Mesenchymal stem cell (in vitro differentiated cells and primary cell): Measurements from ENCODE around the gene GRM7.

Experiments
- DNase-seq: peaks from one replicate; pipeline ENCODE4 v3.0.0-alpha.2; 2013
- H2AFZ ChIP-seq: one replicate; pipeline ENCODE4 v1.6.1; 2013; ENCODE audit warnings: low read depth, mild to moderate bottlenecking, control low read depth, inconsistent platforms, low read length, moderate library complexity
- H2AK5ac ChIP-seq: 2 replicates; pipeline ENCODE4 v1.6.1; 2013; ENCODE audit warnings: low read length, moderate library complexity, mild to moderate bottlenecking, inconsistent platforms; ENCODE audit not compliant: severe bottlenecking
- H2BK120ac ChIP-seq: one replicate; pipeline ENCODE4 v1.6.1; 2013; ENCODE audit warnings: low read depth, mild to moderate bottlenecking, inconsistent platforms, low read length, moderate library complexity
- H2BK12ac ChIP-seq, 2 experiments: one replicate each; pipeline ENCODE4 v1.6.1; 2013; ENCODE audit warnings: inconsistent platforms in 2 of 2, low read length in 2 of 2, mild to moderate bottlenecking in 2 of 2, moderate library complexity in 2 of 2, control low read depth in 1 of 2
- H2BK15ac ChIP-seq: one replicate; pipeline ENCODE4 v1.6.1; 2013; ENCODE audit warnings: mild to moderate bottlenecking, low read depth, inconsistent platforms; ENCODE audit not compliant: poor library complexity, severe bottlenecking
- H2BK5ac ChIP-seq: 2 replicates; pipeline ENCODE4 v1.6.1; 2013; ENCODE audit warnings: low read depth, mild to moderate bottlenecking, low read length, control low read depth, inconsistent platforms; ENCODE audit not compliant: poor library complexity, severe bottlenecking
- H3K14ac ChIP-seq, 2 experiments: one replicate each; pipeline ENCODE4 v1.6.1; 2013; ENCODE audit warnings: inconsistent platforms in 2 of 2, low read length in 2 of 2, control low read depth in 1 of 2, mild to moderate bottlenecking in 1 of 2, moderate library complexity in 1 of 2
- H3K18ac ChIP-seq, 2 experiments: one replicate each; pipeline ENCODE4 v1.6.1; 2013; ENCODE audit warnings: inconsistent platforms in 2 of 2, low read length in 2 of 2, control low read depth in 1 of 2, low read depth in 1 of 2, mild to moderate bottlenecking in 1 of 2
- H3K23ac ChIP-seq, 2 experiments: one replicate each; pipeline ENCODE4 v1.6.1; 2013; ENCODE audit warnings: inconsistent platforms in 2 of 2, low read length in 2 of 2, mild to moderate bottlenecking in 2 of 2, moderate library complexity in 2 of 2, control low read depth in 1 of 2
- H3K27ac ChIP-seq: 2 replicates; pipeline ENCODE4 v1.5.1; 2013; ENCODE audit warnings: mild to moderate bottlenecking, moderate library complexity, low read length, control low read depth, inconsistent platforms; ENCODE audit not compliant: poor library complexity, severe bottlenecking
- H3K27me3 ChIP-seq, 2 experiments: 2 replicates each; pipeline versions ENCODE4 v1.6.1 to v1.7.0; 2013; ENCODE audit warnings: low read length in 2 of 2, mild to moderate bottlenecking in 2 of 2, moderate library complexity in 2 of 2, control low read depth in 1 of 2, inconsistent platforms in 1 of 2; ENCODE audit not compliant: control insufficient read depth in 1 of 2, insufficient read depth in 1 of 2
- H3K36me3 ChIP-seq, 2 experiments: 2 replicates each; pipeline versions ENCODE4 v1.6.1 to v1.7.0; 2013; ENCODE audit warnings: low read length in 2 of 2, control low read depth in 1 of 2, inconsistent platforms in 1 of 2, low read depth in 1 of 2, mild to moderate bottlenecking in 1 of 2; ENCODE audit not compliant: insufficient read depth in 2 of 2, control insufficient read depth in 1 of 2
- H3K4ac ChIP-seq, 2 experiments: one replicate each; pipeline ENCODE4 v1.6.1; 2013; ENCODE audit warnings: inconsistent platforms in 2 of 2, low read length in 2 of 2, mild to moderate bottlenecking in 2 of 2, moderate library complexity in 2 of 2, control low read depth in 1 of 2, low read depth in 1 of 2
- H3K4me1 ChIP-seq: 2 replicates; pipeline ENCODE4 v1.6.1; 2013; ENCODE audit warnings: low read depth, low read length, control low read depth; ENCODE audit not compliant: control insufficient read depth, insufficient read depth
- H3K4me2 ChIP-seq: 2 replicates; pipeline ENCODE4 v1.6.1; 2013; ENCODE audit warnings: low read length, mild to moderate bottlenecking, inconsistent platforms; ENCODE audit not compliant: poor library complexity, severe bottlenecking
- H3K4me3 ChIP-seq, 2 experiments: 2 replicates each; pipeline versions ENCODE4 v1.5.1 to v1.7.0; 2013; ENCODE audit warnings: low read length in 2 of 2, mild to moderate bottlenecking in 2 of 2, control low read depth in 1 of 2, low read depth in 1 of 2; ENCODE audit not compliant: insufficient read depth in 1 of 2
- H3K79me1 ChIP-seq: replicated peaks from 2 replicates; pipeline ENCODE4 v1.6.1; 2013; ENCODE audit warnings: mild to moderate bottlenecking, control low read depth, low read length, inconsistent platforms; ENCODE audit not compliant: poor library complexity, severe bottlenecking
- H3K9ac ChIP-seq: 2 replicates; pipeline ENCODE4 v1.7.0; 2013; ENCODE audit warnings: mild to moderate bottlenecking, low read length, moderate library complexity
- H3K9me3 ChIP-seq: 2 replicates; pipeline ENCODE4 v1.7.0; 2013; ENCODE audit warnings: mild to moderate bottlenecking, low read length; ENCODE audit not compliant: control insufficient read depth
- H4K8ac ChIP-seq: one replicate; pipeline ENCODE4 v1.6.1; 2013; ENCODE audit warnings: inconsistent platforms, mild to moderate bottlenecking, low read length, moderate library complexity
- H4K91ac ChIP-seq: one replicate; pipeline ENCODE4 v1.6.1; 2013; ENCODE audit warnings: mild to moderate bottlenecking, low read length, inconsistent platforms
- WGBS: methylation state at CpG from one replicate; pipeline ENCODE4 v1.1.7; 2013; ENCODE audit warnings: mixed read lengths; 5-methylcytosine and 5-hydroxymethylcytosine counted together

The GRM7 gene

DNA sequence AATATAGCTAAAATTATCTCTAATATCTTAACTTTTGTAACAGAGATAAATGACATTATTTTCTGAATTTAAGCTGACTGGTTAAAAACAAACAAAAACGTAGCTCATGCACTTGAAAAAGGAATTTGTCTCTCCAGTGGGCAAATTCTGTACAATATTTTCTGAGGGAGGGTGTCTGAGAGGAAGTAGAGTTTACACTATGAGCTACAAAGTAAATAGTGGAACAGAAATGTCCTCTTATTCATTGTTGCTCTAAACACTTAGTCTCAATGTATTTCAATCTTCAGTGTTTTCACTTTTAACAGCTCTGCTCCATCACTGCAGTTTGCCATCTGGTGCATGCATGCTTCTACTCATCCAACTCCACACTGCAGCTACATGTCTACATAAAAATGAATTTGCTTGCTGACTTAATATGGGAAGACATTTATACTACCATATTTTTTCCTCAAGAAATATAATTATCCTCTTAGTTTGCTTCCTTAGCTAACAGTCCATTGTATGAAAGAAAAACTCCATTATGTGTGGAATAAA is 823.3 kb downstream of the GRM7 start:
- no peak overlapping the region for H3K14ac ChIP-seq
- no peak overlapping the region for H3K4me3 ChIP-seq
- 0% methylated on average over 1 of the region's 1 CpG for WGBS
- no peak overlapping the region for H2AK5ac ChIP-seq
- no peak overlapping the region for H3K4me2 ChIP-seq
- H3K9ac ChIP-seq, result no peak overlapping the region
- H3K9me3 ChIP-seq, result no peaks in the 10 kb centered on the region
- no peak overlapping the region for H3K18ac ChIP-seq
- no peak overlapping the region for H2BK12ac ChIP-seq
- no peak overlapping the region for H2BK5ac ChIP-seq
- H2BK120ac ChIP-seq, result no peak overlapping the region
- H4K8ac ChIP-seq, result no peak overlapping the region
- no peaks in the 10 kb centered on the region for H3K36me3 ChIP-seq
- no peak for DNase-seq
- H4K91ac ChIP-seq, result no peak overlapping the region
- H3K4me1 ChIP-seq, result no peaks in the 10 kb centered on the region
- H3K27ac ChIP-seq, result no peak overlapping the region
- no peak overlapping the region for H2AFZ ChIP-seq
- no peak overlapping the region for H3K4ac ChIP-seq
- H3K27me3 ChIP-seq, result no peaks in the 10 kb centered on the region
- H3K23ac ChIP-seq, result no peak overlapping the region
- no peaks in the 10 kb centered on the region for H3K79me1 ChIP-seq
- H2BK15ac ChIP-seq, result no peak overlapping the region

DNA sequence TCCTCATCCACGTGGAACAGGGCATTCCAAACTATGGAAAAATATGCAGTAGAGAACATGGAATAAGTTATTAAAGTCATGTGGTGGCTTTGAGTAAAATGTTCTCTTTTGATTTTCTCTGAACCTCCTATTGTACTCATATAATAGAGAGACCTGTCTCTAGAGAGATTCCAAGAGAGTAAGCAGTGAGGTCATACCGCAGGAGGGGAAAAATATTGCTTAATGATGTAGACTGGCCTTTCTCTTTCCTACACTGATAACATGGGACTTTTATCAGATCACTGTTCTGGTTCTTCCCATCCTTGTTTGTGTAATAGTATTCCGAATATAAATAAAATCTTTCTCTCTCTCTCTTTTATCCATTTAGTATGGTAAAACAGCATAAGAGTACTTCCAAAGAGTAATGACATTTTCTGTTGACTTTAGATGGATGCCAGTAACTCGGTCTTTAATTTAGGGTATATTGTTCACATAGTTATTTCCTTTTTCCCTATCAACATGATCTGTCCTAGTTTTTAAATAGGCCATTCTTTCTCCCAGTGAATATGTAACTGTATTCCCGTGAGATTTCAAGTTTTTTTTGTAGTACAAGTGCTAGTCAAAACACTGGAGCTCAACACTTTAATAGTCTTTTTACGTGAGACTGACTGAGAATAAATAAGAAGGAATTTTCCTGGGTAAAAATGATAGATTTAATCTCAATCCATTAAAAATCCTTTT is 826.7 kb downstream of the GRM7 start:
- Histone ChIP-seq H2BK12ac (no peak overlapping the region), H2AFZ (no peak overlapping the region), H3K4me2 (no peak overlapping the region), H2BK120ac (no peak overlapping the region), H2BK5ac (no peak overlapping the region), H3K14ac (no peak overlapping the region), H3K79me1 (no peaks in the 10 kb centered on the region), H2BK15ac (no peak overlapping the region), H3K27me3 (no peaks in the 10 kb centered on the region), H3K4me1 (no peaks in the 10 kb centered on the region), H3K4ac (no peak overlapping the region), H4K8ac (no peak overlapping the region), H3K18ac (no peak overlapping the region), H4K91ac (no peak overlapping the region), H3K9me3 (no peaks in the 10 kb centered on the region), H3K9ac (no peak overlapping the region), H2AK5ac (no peak overlapping the region), H3K36me3 (no peaks in the 10 kb centered on the region), H3K23ac (no peak overlapping the region), H3K4me3 (no peak overlapping the region), H3K27ac (no peak overlapping the region)
- DNase-seq, result no peak
- WGBS, result 43% methylated on average over 1 of the region's 6 CpGs

DNA sequence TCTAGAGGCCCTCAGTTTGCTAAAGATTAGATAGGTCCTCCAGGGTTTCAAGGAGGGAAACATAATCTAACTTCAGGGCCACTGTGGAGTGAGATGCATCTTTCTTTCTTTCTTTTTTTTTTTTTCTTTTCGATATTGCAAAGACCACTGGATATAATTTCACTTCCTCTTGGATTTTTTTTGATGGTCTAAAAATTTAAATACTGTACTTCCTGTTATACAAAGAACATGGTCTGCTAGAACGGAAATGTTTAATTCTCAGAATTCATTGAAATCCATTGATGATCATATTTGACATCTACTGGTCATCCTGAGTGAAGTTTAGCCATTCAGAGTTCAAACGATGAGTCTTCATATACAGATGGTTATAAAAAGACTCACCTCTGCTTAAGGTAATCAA is 832.0 kb downstream of the GRM7 start:
- Histone ChIP-seq H2AK5ac (no peak overlapping the region), H3K4me3 (no peak overlapping the region), H3K18ac (no peak overlapping the region), H3K4ac (no peak overlapping the region), H4K91ac (no peak overlapping the region), H3K36me3 (no peaks in the 10 kb centered on the region), H3K14ac (no peak overlapping the region), H2BK15ac (no peak overlapping the region), H3K4me2 (no peak overlapping the region), H3K23ac (no peak overlapping the region), H3K27me3 (no peaks in the 10 kb centered on the region), H2BK120ac (no peak overlapping the region), H3K9ac (no peak overlapping the region), H2BK12ac (no peak overlapping the region), H4K8ac (no peak overlapping the region), H3K27ac (no peak overlapping the region), H3K9me3 (no peaks in the 10 kb centered on the region), H3K4me1 (no peaks in the 10 kb centered on the region), H3K79me1 (no peaks in the 10 kb centered on the region), H2AFZ (no peak overlapping the region), H2BK5ac (no peak overlapping the region)
- no peak for DNase-seq
- WGBS, result 83% methylated on average over 1 of the region's 3 CpGs

DNA sequence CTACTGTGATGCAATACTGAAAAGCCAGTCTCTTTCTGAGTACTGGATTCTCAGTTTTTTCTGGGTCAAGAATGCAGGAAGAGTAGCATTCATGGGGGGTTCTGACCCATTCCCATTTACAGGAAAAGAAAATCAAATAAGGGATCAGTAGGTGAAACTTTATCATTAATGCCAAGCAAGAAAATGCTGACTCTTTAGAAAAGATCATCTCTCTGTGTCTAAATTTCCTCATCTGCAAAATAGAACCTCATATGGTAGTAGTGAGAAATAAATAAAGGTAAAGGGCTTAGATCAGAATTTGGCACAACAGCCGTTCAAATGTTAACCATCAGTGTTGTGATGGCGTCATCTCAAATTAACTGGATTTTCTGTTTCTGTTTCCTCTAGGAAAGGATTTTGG is 833.1 kb downstream of the GRM7 start:
- Histone ChIP-seq H2BK120ac (no peak overlapping the region), H3K4me2 (no peak overlapping the region), H3K9me3 (no peaks in the 10 kb centered on the region), H3K9ac (no peak overlapping the region), H3K4me1 (no peaks in the 10 kb centered on the region), H4K8ac (no peak overlapping the region), H2AFZ (no peak overlapping the region), H3K14ac (no peak overlapping the region), H2BK15ac (no peak overlapping the region), H3K36me3 (no peaks in the 10 kb centered on the region), H3K4ac (no peak overlapping the region), H4K91ac (no peak overlapping the region), H3K4me3 (no peak overlapping the region), H3K23ac (no peak overlapping the region), H2BK5ac (no peak overlapping the region), H3K79me1 (no peaks in the 10 kb centered on the region), H3K27me3 (no peaks in the 10 kb centered on the region), H3K27ac (no peak overlapping the region), H3K18ac (no peak overlapping the region), H2AK5ac (no peak overlapping the region), H2BK12ac (no peak overlapping the region)
- 96% methylated on average over 2 of the region's 2 CpGs for WGBS
- no peak for DNase-seq
